ENCODE results near the gene IQCK.
"Not testable (repeated sequence)": the region's sequence is repeated elsewhere in the genome, so short reads cannot be mapped to it uniquely, and the experiment has no call there.

Gene IQCK

DNA sequence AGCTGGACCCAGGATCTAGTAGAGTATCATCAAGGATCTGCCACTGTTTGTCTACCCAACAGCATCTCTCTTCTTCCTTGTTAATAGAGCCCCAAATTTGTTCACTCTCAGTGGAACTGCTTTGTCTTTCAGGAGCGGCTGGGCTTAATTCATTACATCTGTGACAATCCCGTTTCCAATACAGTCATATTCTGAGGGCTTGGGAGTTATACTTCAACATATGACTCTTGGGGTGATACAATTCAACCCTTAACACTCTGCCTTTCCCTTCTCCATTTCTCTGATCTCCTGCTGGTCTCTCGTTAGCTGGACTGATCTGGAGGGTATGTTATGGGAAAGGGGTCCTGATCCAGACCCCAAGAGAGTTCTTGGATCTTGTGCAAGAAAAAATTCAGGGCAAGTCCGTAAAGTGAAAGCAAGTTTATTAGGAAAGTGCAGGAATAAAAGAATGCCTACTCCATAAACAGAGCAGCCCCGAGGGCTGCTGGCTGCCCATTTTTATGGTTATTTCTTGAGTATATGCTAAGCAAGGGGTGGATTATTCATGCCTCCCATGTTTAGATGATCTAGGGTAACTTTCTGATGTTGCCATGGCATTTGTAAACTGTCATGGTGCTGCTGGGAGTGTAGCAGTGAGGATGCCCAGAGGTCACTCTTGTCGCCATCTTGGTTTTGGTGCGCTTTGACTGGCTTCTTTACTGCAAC is 42.4 kb downstream of the IQCK start:
- DNase-seq, result no peak

DNA sequence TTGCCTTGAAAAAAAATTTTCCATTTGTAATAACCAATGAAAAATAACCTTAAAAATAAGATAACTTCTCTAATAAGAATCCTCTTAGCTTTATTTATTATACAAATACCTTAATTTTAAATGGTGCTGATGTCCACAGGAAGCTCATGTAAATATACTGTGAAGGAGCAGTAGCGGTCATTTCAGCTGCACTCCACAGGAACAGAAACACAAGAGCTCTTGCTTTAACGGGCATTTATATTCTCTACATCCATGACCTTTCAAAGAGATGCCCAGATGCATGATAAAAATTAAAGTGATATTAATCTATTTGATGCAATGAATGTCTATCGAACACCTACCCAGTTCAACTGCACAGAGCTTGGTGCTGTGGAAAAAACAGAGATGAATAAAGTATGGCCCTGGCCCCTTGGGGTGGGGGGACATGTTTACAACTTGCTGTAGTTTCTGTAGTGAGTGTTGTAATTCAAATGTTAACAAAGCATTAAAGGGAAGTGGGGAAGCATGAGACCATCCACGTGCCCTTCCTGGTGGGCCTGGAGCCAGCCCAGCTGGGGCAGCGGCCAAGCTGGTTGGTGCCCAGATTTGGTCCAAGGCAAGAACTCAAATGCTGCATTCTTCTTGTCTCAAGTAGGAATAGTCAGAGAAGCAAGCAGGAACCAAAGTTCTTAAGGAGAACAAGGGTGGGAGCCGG is 47.9 kb downstream of the IQCK start:
- DNase-seq, result no peak

DNA sequence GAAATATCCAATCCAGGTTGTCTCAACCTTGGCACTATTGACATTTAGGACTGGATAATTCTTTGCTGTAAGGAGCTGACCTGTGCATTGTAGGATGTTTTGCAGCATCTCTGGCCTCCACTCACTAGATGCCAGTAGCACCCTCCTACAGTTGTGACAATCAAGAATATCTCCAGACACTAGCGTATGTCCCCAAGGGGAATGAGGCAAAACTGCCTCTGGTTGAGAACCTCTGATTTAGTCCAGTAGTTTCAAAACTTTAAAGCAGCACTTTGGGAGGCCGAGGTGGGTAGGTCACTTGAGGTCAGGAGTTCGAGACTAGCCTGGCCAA is 48.4 kb downstream of the IQCK start:
- DNase-seq, result no peak

DNA sequence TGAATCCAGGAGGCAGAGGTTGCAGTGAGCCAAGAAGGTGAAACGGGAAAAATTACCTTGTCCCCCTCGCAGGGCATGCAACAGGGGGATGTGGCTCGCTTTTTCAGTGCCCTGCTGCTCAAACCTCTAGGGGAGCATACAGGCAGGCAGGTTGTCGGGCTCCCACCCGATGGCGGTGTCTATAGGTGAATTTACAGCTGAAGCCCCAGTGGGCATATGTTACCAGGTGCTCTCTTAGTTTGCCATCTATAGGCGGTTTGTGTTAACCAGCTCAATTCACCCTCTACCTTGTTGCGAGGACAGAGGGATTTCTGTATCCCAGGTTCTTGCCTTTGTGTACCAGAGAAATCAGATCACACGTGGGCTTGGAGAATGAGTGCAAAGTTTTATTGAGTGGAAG is 48.9 kb downstream of the IQCK start:
- no peak for DNase-seq

DNA sequence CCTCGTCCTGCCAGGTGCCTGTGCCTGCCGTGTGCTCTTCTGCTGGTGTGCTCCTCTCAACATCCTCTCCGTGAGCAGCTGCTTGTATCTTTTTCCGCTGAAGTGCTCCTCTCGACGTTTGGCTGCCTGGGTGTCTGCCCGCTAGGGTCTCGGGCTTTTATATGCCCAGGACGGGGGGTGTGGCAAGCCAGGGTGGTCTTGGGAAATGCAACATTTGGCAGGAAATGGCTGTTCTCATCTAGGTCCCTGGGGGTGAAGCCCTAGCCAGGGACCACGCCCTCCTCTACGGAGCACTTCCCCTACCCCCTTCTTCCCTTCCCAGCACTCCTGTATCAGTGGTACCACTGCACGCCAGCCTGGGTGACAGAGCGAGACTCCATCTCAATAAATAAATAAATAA is 49.4 kb downstream of the IQCK start:
- DNase-seq, result no peak

DNA sequence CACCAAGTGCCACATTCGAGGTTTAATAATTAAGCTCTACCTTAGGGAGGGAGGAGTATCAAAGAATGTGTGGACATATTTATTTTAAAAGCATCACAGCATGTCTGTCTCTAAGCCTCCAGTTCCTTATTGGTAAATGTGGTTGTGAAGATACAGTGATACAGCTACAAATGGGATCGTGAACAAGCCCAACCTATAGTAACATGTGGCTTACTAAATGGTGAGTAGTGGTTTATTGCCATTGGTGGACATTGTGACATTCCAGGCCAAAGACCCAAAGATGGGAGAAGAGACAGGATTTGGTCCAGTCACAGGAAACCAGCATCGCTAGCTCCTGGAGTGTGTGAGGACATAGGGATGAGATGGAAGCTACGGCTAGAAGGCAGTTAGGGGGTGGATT is 51.2 kb downstream of the IQCK start:
- DNase-seq, result no peak

DNA sequence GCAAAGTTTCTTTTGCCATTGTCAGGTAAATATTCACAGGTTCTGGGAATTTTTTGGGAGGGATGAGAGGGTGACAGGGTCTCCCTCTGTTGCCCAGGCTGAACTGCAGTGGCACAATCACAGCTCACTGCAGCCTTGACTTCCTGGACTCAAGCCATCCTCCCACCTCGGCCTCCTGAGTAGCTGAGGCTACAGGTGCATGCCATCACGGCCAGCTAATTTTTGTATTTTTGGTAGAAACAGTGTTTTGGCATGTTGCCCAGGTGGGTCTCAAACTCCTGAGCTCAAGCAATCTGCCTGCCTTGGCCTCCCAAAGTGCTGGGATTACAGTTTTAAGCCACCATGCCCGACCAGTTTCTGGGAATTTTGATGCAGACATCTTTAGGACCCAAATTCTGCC is 53.0 kb downstream of the IQCK start:
- no peak for DNase-seq

DNA sequence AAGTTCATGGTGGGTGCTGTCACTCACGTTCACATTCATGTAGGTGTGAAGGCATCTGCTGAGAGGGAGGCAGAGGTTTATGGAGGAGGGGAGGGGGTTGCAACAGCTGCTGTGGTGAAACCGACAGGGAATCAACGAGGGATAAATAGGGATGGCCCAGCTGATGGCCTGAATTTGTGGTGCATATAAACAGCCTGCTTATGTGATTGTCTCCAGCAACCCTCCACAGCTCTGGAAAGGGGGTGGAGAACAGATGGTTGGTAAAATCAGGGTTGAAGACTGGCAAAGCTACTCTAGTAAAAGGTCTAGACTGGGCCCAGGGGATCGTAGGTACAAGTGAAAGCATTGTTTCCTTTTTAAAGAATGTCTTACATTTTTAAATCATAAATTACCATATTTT is 53.7 kb downstream of the IQCK start:
- no peak for DNase-seq

DNA sequence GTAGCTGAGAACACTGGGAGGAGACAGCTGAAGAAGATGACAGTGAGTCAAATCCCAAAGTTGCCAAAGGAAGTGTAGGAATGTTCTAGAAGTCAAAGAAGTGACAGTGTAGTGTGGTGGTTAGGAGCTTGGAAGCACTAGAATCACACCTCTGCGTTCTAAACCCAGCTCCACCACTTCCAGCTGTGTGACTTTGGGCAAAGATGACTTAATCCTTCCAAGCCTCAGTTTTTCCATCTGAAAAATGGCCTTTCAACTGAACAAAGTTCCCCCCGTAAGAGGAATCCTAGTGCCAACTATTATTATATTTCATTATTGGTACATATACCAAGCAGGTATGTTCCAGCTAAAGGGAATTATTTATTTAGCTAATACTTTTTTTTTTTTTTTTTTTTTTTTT is 56.0 kb downstream of the IQCK start:
- no peak for DNase-seq

DNA sequence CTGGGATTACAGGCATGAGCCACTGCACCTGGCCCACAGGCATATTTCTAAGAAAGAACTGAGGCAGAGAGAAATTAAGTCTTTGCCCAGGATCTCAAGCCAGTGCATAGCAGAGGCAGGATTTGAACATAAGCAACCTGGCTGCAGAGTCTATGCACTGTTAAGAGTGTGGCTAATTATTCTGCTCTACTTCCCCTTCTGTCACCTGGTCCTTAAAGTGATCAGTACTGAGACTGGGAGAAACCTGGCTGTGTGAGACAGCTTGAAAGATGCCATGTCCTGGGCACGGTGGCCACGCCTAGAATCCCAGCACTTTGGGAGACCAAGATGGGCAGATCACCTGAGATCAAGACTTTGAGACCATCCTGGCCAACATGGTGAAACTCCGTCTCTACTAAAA is 58.1 kb downstream of the IQCK start:
- DNase-seq, result no peak

DNA sequence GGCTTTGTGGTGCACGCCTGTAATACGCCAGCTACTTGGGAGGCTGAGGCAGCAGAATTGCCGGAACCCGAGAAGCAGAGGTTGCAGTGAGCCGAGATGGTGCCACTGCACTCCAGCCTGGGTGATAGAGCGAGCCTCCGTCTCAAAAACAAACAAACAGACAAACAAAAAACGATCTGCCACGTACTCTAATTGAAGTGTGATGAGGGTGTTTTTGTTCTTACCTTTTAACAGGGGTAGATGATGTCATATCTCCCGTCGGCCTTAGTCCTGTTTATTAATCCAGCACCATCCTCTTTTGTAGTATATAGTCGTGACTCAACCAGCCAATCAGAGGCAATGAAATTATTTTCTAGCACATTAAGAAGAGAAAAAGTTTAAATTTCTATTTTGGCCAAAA is 58.5 kb downstream of the IQCK start:
- DNase-seq, result no peak

DNA sequence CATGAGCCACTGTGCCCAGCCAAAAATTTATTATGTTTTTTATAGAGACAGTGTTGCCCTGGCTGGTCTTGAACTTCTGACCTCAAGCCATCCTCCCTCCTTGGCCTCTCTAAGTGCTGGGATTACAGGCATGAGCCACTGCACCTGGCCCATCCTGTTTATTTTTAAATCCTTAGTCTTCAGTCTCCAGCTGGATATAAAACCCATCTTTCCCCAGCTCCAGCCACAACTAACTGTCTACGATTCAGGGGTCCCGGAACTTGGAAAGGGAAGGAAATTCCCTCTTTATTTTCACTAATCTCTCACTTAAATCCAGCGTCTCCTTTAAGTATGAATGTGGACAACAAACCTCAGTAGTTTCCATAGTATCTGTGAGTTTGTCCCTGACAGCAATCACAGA is 62.2 kb downstream of the IQCK start:
- DNase-seq, result no peak

DNA sequence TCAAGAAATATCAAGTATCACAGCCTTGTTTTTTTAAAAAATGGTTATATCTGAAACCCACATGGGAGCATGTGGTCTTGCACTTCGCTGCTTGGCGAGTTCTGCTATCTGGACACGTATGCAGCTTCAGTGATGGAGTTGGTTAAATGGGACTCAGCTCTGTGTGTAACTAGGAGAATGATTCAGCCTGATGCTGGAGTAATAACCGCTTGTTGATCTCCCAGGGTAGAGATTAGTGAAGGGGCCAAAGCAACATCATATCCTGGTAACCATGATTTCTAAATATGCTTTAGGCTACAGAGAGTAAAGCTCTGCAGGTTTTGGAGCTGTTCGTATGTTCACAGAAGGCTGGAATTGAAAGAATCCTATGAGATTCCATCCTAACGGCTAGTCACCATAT is 63.2 kb downstream of the IQCK start:
- no peak for DNase-seq

DNA sequence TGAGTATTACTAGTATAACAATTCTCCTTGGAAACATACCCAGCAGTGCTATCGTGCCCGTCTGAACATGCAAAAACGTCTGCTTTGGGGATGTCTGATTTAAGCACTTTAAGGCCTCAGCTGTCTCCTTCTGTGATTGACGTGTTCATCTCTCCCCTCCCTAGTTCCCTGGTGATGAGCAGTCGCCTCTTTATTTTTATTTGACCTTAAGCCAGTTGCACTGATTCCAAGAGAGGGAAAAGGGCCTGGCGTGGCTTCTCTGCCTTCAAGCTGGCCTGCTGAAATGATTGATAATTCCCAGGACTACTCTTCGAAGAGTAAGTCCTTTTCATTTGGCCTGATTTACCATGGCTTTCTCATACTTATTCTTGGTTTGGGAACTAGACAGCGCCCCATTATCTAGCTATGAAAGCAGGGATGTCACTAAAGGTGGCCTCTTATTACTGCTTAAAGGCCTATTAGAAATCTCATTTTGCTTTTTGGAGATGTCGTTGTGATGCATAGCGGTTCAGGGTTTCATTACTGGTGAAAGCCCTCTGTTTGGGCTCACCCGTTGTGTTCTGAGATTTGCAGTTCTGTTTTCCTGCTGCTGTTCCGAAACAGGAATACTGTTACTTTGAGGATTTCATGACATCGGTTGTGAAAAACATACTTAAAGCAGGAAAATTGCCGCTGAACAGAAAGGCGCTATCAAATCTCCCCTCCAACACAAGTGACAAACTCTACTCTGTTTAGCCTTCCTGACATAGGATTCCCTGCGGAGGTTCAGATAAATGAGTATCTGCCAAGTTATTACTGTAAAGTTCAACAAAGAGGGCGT is 65.5 kb downstream of the IQCK start:
- DNase-seq, result no peak

DNA sequence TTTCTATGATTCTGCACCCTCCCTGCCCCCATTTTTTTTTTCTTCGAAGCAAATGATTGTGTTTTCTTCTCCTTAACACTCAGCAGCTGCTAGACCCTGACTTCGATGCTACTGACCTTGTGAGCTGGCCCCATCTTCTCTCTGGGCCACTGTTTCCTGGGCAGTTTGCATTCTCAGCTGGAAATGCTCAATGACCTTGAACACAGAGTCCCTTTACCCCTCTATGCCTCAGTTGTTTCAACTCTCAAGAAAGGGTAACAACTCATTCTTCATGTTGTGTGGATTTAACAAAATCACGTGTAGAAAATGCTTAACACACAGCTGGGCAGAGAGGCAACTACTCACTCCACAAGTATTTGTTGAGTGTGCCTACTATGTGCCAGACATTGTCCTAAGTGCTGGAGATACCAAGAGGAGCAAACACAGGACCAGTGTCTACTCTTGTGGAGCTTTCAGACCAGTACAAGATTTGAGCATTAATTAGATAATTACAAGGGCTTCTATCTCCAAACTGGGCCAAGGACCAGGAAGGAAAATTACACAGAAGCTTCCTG is 66.2 kb downstream of the IQCK start:
- no peak for DNase-seq

DNA sequence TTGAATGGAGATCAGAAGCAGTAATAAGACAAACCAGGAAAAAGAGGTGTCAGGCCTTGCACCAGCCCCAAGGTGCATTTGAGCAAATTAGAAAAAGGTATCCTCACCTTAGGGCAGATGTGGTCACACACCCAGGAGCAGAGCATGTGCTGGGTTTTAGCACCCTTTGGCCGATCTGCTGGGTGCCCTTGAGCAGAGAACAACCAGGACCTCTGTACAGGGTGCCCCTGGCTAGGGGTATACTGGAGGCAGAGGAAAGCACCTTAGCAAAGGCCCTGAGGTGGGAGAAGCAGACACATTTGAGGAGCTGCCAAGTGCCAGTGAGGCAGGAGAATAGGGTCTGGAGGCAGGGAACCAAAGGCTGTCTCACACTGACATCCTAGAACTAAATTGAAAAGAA is 67.0 kb downstream of the IQCK start:
- no peak for DNase-seq

DNA sequence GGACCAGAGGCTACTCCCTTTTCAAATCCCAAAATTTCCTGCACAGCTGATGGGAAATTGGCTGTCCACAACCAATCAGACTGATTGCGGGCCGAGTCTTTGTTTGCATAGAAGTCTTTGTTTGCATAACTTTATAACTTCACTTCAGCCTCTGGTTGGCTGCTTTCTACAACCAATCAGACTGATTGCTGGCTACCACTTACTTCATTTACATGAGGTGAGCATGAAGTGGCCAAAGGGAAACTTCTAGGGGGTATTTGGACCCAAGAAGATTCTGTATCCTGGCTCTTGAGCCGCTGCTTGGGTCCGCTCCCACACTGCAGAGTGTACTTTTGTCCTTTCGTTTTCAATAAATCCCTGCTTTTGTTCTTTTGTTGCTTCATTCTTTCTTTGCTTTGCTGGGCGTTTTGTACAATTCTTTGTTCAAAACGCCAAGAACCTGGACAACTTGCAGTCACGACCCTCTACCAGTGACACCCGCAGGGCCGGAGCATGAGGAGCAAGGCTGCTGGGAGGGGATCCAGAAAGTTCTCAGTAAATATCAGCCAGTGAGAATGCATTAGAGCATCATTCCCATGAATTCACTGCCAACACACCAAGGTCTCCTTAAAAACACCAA is 67.5 kb downstream of the IQCK start:
- DNase-seq, result no peak

DNA sequence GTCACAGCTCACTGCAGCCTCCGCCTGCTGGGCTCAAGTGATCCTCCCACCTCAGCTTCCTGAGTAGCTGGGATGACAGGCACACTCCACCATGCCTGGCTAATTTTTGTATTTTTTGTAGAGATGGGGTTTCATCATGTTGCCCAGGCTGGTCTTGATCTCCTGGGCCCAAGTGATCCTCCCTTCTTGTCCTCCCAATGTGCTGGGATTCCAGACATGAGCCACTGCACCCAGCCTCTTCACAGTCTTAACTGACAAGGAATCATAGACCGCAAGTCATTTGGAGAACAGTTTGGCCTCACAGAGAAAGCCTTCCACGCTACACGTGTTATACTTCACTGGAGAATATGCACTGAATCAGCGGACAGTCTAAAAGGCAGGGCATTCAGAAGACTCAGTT is 83.3 kb downstream of the IQCK start:
- DNase-seq, result not testable (repeated sequence)

DNA sequence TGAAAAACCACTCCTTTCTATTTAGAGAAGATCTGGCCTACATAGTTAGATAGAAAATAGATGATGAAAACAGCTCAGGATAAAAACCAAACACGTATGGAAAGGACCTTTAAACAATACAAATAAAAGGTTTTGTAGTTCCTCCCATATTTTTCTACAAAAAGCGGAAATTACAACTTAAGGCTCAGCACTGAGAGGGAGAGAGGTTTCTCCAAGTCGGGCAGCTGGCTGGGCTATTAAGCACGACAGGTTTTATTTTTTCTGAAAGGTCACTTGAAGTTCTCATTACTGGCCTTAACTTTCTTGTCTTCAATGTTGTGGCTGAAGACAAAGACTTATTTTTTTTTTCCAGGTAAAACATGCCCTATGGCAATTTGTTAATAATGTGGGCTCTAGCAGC is 83.8 kb downstream of the IQCK start:
- not testable (repeated sequence) for DNase-seq

DNA sequence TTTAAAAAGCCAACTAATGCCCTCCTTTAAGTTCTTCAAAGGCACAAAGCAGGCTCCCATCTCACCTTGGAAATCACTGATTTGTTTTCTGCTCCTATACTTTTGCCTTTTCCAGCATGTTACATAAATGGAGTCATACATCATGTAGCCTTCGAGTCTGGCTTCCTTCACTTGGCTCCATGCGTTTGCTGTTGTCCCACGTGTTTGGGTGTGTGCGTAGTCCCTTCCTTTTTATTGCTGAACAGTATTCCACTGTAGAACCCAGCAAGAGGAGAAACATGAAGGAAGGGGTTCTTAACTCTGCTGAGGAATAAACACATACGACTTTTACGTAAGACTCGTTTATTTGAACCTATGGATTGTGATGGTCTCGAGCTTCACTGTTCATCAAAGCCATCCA is 84.5 kb downstream of the IQCK start:
- no peak for DNase-seq

DNA sequence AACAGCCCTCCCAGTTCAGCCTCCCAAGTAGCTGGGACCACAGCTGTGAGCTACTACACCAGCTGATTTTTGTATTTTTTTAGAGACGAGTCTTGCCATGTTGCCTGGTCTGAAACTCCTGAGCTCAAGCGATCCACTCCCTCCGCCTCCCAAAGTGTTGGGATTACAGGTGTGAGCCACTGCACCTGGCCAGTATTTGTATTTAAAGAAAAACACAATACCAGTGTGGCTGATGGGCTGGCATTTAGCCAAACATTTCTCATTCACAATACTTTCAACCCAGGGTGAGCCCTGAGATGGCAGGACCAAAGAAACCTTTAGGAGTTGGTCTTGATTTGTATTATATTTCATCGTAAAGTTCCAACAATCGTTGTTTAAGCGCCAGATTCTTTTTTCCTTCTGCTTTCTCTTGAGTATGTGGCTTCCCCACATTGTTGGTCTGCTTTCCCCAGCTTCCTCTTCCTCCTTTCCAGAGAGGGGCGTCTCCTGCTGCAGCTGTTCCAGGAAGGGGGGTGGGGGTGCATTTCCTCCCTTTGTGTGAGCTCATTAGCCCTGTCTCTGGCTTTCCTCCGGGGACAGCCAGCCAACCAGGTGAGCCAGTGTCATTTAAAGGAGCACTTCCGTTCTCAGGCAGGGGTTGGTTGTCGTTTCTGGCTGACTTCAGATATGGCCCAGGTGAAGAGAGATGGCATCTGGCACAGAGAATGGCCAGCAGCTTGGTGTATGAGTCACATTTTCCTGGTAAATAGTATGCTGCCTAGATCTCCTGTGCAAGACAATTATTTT is 86.7 kb downstream of the IQCK start:
- DNase-seq, result no peak

DNA sequence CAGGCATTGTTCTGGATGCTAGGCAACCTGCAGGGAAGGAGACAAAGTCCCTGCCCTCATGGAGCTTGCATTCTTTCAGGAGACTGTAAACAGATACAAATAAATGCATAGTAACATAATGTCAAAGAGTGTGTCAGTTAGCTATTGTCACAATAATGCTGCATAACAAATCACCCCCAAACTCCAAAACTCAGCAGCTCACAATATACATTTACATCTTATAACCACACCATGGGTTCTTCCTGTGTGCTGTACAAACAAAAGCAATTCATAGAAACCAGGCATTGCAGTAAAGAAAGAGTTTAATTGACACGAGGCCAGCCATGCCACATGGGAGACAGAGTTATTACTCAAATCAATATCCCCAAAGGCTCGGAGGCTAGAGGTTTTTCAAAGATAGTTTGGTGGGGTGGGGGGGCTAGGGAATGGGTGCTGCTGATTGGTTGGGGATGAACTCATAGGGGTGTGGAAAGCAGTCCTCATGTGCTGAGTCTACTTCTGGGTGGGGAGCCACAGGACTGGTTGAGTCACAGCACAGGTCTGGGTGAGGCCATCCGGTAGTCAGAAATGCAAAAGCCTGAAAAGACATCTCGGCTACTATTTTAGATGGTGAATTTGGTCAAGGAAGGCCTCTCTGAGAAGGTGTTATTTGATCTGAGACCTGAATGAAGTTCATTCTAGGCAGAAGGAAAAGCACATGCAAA is 87.5 kb downstream of the IQCK start:
- DNase-seq, result no peak

All from activated CD8-positive, alpha-beta memory T cell treated with anti-CD3 and anti-CD28 coated beads, Interleukin-2, amount 50 U/mL, for 4 hours (primary cell).